GF-D8 (cell line): ENCODE data around the gene STAM.
A peak's percentile ranks its signal among the peaks of the same experiment; 100 is the strongest.

Source experiments
- DNase-seq: peaks from one replicate; lab custom pipeline; 2025; lab: John Stamatoyannopoulos, UW

The STAM gene

DNA sequence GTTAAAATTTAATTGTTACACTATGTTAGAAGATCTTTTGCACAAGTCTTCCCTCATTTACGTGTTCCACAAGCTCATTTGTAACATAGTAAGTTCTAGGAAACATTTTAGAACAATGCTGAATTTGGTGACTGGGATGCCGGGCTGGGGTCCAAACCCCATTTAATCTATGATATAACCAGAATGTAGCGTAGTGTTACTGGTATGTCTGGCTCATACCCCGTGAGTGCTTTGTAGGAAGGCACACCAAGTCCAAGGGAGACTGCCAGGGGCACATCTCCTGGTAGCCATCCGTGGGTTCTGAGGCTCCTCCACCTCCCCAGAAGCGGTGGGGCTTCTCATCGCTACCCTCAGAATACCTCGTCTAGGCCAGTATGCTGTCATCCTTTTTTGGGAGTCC lies 86.7 kb downstream of the STAM start:
- no peak for DNase-seq

DNA sequence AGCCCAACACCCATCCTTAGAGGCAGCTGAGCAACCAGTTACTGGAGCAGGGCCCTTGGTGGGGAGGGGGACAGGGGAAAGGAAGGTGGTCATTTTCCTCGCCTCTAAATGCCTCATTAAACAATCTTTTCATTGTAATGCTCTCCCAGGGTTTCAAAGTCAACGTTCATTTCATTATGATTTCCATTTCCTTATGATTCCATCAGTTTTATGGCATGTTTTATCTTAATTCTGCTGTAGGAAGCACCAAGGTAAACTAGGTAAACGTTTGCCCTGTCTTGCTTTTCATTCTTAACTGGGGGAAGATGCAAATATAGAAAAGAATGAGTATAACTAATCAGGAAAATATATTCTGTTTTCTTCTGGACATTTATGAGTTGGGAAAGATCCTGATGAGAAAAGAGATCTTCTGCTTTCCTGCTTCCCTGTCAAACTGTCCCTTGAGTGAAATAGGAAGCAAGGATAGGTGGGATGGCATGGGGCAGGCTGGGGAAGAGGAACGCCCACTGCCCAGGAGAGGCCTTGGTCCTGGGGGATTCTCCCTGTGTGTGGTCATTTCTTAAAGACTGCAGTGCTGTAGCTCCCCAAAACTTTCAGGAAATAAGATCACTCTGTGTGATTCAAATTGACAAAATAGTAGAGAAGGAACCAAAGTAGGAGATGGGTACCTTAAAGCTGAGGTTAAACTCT lies 87.5 kb downstream of the STAM start:
- no peak for DNase-seq

DNA sequence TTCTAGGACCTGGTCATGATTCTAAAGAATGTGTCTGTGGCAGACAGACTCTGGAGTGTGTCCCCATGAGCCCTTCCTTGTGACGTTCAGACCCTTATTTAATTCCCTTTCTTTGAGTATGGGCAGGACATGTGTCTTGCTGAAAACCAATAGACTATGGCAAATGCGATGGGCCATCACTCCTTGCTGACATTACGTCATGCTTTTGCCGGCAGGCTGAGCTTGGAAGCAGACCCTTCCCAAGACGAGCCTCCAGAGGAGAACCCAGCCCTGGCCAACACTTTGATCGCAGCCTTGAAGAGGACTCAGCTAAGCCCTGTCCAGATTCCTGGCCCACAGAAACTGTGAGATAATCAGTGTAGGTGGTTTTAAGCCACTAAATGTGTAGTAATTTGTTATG lies 89.7 kb downstream of the STAM start:
- DNase-seq, result no peak

DNA sequence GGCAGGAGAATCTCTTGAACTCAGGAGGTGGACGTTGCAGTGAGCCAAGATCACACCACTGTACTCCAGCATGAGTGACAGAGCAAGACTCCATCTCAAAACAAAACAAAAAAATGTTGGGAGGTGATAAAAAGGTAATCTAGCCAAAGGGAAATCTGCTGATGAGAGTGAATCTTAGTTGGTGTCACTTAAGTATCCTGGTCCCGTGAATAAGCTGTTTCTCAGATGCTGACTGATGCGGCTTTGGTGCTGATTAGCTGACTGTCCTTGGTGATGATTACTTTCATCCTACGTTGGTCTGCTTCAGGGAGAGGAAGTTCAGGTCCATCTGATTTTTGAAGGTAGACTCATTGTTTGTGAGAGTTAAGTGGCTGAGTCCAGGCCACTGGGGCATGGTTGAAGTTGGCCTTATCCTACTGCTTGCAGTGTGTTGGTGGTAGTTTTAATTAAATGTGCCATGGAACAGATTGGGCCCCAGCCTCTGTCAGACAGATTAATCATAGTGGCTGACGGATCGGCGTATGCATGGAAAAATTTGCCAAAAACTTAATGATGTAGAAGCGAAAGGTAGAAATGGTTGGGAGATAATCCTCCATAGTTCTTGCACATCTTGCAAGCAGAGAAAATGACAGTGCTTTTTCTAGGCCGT lies 90.6 kb downstream of the STAM start:
- DNase-seq, result no peak

DNA sequence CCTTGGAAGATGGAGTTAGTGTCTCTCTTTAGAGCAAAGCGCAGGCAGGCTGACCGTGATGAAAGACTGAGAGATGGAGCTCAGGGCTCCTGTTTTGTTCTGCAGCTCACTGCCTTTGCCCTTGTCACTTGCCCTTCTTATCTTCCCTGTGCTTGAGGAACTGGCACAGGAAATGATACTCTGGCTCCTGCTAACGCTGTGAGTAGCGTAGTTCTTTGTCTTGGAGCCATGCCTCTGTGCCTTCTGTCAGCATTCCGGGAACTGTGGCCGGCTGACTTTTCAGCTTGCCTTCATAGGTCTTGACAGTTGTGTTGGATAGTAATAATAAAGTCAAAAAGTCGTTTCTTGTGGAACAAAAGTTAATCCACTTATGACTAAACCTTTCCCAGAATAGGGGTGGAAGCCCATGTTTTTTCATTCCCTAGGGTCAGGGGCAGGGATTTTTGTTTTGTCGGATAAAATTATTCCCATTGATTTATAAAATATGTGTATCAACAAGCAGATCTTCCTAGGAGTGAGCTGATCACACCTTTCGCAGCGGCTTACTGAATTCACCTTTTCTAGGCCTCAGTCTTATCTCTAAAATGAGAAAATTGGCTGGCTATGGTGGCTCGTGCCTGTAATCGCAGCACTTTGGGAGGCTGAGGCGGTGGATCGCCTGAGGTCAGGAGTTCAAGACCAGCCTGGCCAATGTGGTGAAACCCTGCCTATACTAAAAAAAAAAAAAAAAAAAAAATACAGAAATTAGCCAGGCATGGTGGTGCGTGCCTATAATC lies 91.4 kb downstream of the STAM start:
- DNase-seq, result no peak

DNA sequence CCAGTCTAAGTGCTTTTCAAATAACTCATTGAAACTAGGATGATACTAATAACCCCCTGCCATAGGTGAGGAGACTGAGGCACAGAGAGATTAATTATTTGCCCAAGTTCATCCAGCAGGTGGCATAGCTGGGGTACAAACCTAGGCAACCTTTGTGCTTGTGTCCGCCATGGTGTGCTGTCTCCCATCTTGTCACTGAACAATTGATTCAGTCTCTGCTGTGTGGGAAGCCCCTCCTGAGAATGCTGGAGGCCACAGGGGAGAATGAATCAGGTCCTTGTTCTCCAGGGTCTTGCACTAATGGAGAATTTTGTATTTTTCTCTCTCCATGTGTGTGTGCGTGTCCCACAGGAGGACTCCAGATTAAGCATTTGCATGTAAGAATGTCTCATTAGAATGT lies 92.3 kb downstream of the STAM start:
- DNase-seq, result no peak

DNA sequence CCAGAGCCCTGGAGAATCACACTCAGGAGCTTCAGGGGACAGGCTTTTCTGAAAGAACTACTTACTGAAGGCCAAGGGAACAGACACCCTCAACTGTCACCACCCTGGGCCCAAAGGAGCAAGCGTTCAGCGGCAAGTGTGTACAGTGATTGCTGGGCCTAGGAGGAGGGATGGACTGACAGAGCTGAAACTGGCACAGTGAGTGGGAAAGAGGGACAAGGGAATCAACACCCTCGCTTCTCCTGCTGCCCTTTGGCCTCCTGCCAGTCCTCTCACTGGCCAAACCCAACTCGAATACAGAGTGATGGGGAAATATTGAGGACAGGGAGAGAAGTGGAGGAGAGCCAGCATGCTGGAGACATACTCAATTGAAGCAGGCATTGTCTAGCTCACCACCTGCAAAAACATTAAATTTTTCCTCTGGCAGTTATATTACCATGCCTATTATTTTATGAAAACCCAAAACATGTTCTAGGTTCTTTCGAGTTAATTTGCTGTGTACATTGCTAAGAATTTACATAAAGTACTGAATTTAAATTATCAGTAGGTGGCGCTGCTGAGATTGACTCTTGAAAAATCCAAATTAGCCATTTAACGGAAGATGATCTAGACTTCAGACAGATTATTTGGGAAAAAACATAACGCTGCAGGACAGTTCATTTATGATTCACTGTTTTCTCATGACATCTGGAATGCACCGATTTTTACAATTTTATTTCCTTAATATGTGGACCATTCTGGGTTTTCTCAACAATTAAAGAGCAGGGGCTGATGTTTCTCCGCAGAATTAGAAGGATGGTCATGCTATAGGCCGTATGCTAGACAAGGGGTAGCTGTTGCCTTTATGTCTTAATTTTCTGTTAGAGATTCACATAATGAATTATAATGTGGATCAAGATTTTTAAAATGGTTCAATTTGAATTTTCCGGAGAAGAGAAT lies 93.3 kb downstream of the STAM start:
- no peak for DNase-seq

DNA sequence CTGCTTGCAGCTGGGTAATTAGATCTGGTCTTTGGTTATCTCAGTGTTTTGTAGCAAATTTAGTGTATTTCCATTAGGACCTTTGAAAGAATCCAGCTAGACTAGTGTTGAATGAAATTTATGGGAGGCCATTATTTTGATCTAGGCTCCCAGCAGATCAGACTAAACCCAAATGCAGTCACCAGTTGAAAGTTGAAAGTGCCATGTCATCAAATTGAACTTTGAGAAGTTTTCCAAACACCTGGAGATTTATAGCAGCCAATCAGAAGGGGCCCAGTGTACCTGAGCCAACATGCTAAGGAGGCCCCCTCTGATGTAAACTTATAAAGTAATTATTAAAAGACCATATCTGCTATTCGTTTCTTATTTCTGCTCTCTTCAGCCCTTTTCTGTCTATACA lies 96.7 kb downstream of the STAM start:
- DNase-seq, result no peak

DNA sequence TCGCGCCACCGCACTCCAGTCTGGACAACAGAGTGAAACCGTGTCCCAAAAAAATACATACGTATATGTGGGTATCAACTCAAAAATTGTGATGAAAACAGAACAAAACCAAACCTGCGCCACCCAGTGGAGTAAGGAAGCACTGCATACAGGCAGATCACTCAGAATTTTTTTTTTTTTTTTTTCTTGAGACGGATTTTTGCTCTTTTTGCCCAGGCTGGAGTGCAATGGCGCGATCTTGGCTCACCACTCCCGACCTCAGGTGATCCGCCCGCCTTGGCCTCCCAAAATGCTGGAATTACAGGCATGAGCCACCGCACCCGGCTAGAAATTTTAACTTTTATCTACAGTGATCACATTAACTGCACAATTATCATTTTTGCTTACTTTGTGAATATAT lies 99.0 kb downstream of the STAM start:
- DNase-seq, result no peak

DNA sequence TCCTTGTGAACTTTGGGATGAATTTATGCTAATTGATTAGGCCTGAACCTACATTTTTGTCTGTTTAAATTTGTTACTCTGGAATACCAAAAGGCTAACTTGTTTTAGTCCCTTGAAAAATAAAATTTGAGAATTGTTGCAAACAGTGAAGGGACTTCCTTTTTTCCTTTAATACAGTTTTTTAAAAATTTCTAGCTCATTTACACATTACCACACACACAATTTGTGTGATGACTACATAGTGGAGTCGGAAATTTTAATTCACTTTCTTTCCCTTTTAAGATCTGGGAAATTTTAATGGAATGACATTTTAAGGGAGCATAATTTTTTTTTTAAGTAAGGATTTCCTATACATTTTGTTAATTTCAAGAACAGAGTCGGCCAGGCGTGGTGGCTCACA lies 99.5 kb downstream of the STAM start:
- no peak for DNase-seq

DNA sequence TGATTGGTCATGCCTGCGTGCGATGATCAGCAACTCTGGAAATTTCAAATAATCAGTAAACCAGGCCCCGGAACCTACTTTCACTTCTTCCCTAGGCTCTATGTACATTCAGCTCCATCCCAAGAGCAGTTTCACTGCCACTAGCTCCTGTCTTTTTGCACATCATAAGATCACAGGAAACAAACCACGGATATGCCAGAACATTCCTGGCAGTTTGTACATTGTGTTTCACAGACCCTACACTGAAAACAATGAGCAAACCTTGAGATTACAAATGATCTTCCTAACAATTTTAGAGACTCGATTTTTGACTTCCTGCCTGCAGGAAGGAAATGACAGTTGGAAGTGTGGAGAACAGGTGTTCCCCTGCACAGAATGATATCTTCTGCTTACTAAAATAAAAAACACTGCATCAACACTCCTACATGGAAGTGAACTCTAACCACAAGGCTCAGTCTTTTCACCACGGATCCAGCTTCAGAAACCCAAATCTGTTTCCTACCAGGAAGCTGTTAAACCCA lies 100.5 kb downstream of the STAM start:
- DNase-seq, result peak; percentile 64

DNA sequence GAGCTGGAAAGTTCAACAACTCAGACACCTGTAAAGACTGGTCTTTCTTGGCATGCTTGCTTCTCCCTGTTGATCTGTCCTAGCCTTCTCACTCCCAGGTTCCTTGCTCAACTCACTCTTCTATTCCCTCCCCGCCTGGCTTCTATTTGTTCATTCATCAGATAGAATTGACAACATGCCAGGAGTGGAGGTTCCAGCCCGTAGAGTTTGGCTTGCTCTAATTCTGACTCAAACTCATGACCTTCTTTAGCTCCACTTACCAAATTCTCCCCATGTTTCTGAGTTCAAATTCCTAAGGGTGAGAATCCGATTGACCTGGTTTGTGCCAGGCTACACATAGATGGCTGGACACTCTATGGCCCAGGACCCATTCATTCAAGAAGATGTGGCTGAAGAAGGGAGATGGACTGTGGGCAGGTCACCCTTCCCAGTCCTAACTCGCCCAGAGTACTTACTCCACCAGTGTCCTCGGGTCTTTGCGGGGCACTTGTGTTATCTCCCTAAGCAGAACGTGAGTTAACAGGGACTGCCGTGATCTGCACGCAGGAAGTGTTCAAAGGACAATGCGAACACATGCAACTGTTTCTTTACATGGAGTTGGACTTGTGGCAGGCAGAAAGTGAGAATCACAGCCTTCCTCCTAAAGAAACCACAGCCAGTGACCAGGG lies 104.1 kb downstream of the STAM start:
- DNase-seq, result no peak

DNA sequence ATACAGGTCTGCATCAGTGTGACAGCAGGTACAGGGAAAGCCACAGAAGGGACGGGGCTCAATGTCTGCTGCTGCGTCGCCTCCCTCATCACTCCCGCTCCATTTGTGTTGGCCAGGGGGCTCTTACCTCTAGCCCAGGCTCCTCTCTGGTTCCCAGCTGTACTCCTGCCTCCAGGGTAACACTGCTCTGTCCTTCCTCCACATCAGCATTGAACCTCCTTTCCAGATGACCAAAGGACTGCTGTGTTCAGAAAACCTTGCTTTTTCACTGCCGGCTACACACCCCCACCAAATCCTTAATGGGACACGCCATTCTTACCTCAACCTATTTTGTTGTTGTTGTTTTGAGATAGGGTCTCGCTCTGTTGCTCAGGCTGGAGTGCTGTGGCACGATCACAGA lies 105.9 kb downstream of the STAM start:
- DNase-seq, result no peak

DNA sequence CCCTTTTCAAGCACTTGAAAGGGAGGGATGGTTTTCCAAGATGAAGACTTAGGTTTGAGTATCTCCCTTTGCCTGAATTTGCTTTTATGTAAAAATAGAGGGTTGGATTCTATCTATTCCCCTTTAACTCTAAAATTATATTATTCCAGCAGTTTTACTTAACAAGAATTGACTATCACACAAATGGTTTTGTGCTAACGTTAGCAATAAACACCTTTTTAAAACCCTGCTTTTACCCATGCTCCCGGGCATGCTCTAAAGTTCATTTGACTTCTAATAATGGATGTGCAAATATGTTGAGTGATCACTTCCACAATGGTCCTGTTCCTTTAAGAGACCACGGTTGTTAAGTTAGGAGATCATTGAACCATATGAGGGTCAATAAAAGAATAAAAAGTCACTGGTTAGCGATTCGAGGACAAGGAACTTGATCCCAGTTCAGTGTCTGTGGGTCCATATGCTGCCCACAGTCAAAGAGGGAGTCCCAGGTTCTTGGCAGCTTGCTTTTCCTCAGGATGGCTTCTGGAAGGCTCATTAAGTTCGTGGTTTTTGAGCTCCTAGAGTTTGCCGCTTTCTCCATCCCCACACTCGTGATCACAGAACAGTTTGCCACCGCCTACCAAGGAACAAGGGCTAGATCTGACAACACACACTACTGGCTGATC lies 108.0 kb downstream of the STAM start, which contains the start of gene TMEM236:
Gene TMEM236 (plus strand): TSS at position 421 of the 665 bp plus-strand sequence. CDS start 95 bp downstream, at position 516.
- no peak for DNase-seq

DNA sequence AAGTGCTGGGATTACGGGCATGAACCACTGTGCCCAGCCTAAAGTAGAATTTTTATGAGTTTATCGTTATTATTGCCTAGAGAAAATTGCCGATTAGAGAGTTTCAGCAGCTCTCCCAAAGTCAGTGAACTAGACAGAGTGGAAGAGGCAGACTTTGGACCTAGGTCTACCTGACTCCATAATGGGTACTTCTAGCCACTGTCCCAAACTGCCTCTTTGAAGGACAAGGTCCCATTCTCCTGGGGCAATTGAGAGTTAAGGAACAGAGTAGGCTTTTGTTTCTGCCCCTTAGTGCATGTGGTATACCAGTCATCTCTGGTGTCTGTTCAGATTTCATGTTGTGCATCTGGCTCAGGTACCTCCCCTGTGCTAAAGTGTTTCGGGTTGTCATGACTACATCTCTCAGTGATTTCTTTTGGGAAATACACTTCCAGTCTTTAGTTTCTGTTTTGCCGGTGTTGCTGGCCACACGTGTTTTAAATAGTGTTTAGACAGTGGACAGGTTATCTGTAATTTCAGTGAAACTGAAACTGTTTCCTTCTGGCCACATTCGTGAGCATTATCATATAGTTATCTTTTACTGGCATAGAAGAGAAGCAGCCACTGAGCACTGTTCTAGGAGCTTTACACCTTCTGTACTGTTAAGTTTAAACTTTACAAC lies 112.7 kb downstream of the STAM start:
- DNase-seq, result no peak

DNA sequence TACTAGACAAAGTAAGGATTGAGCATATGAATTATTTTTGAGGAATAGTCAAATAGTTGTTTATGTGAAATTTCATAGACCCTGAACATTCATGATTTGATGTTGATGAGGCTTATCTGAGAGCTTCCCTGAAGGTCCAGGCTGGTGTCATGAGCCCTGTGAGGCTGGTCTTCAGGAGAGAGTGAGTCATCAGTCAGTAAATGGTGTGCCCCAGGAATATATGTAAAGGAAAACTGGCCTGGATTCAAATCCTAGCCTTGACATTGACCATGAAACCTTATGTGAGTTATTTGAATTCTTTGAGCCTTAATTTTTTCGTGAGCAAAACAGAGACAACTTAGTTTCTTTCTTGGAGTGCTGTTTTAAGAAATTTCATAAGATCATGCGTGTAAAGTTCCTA lies 114.2 kb downstream of the STAM start:
- DNase-seq, result no peak

DNA sequence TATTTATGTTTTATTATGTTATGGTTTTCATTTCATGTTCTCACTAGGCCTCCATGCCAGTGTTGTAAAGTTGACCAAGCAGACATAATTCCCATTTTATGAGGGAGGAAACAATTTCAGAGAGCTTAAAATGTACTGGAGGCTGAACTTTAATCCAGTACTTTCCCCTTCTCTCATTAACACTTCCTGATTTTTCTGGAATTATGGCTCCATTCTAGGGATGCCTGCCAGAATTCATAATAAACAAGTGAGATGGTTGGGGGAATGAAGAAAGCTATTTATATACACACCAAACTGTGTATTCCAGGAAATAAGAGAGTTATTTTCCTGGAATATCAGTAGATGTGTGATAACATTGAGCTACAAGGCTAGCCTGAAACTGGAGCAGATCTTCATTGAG lies 114.9 kb downstream of the STAM start:
- no peak for DNase-seq

DNA sequence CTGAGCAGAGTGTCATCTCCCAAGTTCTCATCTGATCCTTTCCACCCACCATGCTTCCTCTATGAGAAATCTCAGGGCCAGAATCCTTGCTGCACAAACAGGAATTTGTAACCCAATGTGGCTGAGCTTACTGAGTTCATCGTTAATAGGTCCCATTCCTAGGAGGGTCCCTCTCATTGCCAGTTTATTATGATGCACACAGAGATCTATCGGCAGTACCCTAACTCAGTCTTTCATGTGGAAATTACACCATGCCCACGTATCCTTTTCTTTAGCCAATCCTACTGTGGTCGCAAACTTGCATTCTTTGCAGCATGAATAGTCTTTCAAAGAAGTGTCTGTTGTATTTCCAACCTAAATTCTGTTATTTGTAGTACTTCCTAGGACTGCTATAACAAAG lies 120.2 kb downstream of the STAM start:
- no peak for DNase-seq

DNA sequence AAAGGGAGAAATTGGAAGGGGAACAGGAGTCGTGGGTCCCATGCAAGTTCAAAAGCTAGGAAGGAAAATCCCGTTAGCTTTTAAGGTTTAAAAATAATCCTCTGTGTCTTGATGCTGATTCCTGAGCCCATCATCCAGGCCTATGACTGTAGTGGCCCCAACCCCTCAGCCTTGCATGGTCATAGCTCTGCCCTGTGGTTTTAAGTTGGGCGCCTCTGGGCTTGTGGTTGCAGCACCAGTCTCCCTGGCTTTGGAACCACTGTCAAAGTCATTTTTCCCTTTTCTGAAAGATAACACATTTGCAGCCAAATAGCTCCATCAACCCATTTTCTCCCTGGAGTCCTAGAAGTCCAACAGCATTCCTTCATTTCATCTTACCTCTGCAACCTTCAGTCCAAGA lies 121.7 kb downstream of the STAM start:
- DNase-seq, result no peak
